GM04503 (cell line): ENCODE results near the gene TNFRSF11A.

Source experiments
- DNase-seq: peaks from one replicate; pipeline ENCODE4 v3.0.0-alpha.2; 2012; ENCODE audit warnings: low read depth

TNFRSF11A gene

DNA sequence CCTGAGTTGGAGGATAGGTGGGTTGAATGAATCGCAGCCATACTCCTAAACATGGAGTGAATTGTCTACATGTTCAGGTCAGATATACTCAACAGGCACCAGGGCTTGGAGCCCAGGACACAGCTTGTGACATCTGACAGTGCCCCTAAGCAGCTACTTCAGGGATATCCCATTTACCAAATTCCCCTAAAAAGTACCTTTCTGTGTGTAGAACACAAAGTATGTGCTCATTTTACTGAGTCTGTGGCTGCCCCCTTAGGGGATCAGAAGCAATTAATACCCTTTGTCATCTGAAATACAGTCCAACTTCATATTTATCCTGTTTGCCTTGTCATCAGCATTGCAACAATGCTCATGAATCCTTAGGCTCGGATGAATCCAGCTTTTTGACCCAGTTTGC is 20.8 kb downstream of the TNFRSF11A start:
- no peak for DNase-seq

DNA sequence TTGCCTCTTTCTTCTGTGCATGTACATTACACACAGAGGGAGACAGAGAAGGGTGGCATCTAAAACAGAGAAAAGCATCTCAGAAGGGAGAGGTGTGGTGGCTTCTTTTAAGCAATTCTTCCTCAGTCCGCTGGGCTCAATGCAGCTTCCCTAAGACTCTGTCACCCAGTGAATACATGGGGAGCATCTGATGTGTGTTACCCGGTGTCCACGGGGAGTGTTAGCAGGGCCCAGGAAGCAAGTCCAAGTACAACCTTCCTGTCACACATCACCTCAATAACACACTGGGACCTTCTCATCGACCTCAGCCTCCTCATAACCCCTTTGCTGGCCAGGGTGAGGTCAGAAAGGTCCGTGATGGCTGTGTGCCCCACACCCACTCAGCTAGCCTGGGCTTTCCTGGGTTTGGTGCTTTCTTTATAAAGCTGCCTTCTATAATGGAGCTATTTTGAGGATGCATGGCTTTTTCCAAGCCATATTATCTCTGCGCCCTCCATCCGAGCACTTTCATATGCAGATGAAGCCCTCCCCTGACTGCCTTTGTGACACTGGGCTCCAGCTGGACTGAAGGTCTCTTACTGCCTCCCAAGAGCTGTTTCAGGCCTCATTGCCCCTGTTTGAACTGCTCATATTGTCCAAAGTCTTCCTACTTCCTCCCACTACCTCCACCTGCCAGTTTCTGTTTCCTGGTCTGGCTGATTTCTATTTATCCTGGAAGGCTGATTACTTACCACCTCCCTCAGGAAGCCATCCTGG is 21.4 kb downstream of the TNFRSF11A start:
- DNase-seq, result no peak

DNA sequence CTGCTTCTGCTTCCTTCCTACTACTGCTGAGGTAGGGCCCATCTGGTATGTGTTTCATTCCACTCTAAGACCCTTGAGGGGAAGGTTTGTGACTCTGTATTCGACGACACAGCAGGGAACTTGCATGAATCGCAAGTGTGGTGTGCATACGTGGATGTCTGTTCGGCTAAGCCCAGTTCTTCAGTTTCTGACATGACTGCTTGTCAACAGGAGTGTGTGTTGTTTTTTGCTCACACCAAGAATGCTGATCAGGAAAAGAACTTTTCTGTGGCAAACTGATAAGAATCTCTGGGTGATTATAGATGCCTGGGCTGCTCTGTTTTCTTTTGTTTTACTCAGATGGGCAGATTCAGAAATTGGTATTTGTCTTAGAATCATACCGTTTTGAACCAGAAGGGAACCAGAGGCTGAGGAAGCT is 22.0 kb downstream of the TNFRSF11A start:
- DNase-seq, result no peak

DNA sequence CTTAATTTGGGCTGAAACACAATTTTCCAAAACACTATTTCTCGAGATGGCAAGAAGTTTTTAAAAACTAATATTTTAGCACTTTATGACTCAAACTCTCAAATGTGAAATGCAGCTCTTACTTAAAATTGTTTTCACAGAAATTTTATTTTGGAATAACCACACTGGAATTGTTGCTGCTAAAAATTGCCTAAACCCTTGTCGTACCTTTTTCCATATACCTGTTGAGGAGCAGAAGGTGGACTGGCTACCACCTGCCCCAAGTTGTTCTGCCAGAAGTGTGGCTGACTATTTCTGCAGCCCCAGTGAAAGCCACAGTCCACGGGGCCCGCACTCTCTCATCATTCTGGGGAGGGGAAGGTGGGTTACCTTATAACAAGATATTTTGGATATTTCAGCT is 23.4 kb downstream of the TNFRSF11A start:
- DNase-seq, result no peak

DNA sequence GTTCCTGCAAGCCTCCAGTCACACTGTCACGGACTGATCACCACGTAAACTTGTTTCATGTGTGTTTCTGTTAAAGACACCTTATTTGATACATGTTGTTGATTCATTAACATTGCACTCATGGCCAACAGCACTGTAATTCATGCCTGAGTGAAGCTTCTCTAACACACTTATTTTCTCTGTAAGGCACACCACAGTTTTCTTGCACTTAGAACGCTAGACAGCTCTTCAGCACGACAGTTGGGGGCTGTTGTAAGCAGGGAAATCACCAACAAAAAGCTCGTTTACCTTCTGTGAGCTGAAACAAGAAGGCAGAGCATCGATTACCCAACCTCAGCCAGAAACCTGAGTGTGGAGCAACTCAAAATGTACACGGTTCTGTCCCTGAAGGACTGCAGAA is 28.1 kb downstream of the TNFRSF11A start:
- DNase-seq, result no peak

DNA sequence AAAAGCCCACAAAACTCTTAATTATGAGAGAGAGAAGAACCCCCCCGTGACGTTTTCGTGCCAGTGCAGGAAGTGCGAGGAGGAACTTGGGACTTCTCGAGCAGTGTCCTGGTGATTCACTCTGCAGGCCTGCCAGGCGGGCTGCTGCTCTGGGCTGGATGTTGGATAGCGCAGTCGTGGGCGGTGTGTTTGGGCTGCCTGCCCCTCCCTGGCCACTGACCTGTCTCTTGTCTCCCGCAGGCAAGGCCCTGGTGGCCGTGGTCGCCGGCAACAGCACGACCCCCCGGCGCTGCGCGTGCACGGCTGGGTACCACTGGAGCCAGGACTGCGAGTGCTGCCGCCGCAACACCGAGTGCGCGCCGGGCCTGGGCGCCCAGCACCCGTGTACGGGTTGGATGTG is 29.0 kb downstream of the TNFRSF11A start:
- no peak for DNase-seq

DNA sequence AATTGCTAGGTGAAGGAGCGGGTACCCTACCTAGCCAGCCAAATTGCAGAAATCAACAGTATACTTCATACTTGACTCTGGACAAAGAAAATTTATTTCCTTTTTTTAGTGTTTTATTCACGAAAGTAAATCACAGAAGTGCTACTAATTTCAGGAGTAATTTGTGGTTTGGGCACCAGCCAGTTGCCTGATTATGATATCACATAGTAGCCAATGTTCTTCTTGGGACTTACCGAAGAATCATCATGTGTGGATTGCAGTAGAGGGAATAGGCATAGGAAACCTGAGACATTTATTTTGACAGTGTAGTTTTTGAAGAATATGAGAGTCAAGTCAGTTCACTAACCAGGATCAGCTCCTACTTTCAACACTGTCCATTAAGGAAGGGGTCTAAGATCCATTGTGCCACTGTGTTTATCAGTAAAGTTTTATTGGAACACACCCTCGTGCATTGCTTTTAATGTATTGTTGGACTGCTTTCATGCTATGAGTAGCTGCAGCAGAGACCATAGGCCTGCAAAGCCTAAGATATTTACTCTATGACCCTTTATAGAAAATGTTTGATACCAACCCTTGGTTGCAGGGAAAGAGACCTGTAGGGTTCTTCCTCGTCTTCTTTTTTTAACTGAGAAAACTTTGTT is 32.1 kb downstream of the TNFRSF11A start:
- DNase-seq, result no peak

DNA sequence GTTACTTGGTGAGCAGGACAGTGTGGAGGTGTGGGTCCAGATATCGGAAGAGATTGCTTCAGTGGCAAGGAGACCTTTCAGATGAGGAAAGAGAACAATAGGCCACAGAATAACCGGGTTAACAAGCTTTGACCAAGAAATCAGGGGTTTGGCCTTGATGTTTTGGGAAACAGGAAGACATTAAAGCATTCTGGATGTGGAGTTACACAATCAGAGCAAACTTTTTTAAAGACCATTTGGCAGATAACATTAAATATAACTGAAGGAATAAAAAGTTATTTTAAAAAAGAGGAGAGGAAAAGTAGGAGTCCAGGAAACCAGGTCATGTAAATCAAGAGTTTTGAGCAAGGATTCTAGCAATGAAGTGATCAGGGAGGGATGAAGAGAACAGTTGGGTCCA is 35.7 kb downstream of the TNFRSF11A start:
- no peak for DNase-seq

DNA sequence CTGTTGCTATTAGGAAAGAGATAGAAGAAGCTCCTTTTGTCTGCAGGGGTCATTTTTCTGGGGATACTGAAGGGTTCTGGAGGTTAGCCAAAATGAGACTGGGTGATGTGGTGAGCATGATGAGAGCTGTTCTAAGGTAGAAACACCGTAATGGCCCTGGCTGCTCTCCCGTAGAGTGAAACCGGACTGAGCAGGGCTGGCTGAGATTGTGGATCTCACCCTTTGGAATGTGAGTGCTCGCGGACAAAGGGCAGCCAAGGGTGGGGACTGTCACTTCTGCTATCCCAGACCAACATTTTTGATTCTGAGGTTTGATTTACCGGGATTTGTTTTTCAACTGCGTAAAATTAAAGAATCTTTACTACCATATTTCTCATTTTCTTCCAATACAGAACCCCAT is 36.2 kb downstream of the TNFRSF11A start:
- DNase-seq, result no peak

DNA sequence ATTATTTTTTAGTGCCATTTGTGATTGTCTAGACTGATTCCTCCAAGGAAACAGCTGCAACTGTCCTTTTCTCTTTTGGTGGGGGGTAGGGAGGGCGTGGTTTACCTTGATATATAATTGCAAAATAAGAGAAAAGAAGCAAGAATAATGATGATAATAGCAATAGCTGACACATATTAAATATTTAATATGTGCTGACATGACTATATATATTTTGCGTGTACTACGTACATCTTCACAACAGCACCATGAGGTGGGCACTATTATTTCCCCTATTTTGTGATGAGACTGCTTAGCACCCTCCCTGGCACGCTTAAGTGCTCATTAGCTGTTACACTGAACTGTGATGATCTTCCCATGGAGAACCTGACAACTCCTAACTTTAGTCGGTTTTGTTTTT is 39.4 kb downstream of the TNFRSF11A start:
- no peak for DNase-seq

DNA sequence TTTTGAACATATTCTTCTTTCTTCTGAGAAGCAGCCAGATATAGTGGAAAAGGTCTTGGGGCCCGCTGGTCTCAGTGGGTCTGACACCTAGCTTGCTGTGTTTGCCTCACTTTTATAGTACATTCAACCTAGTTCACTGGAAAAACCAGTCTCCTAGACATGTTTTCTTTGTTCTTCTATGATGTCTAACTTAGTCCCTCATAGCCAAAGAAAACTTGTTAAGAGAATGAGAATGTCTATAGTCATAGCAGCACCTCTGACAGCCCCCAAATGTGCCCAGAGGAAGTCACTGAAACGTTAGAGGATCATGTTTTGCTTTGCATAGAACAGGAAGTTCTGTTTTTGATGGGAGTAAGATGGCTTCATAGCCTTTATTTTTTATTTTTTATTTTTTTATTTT is 40.3 kb downstream of the TNFRSF11A start:
- DNase-seq, result no peak

DNA sequence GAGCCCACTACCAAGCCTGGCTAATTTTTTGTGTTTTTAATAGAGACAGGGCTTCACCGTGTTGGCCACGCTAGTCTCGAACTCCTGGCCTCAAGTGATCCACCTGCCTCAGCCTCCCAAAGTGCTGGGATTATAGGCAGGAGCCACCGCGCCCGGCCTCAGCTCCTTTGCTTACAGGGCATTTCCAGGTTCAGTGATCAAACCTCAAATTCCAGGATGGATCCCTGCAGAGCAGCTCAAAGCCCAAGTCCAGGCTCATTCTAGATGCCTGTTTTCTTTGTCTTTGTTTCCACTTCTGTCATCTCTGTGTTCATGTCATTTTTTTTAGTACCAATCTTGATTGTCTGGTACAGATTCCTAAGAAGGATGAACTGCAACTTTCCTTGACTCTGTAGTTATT is 41.9 kb downstream of the TNFRSF11A start:
- no peak for DNase-seq

DNA sequence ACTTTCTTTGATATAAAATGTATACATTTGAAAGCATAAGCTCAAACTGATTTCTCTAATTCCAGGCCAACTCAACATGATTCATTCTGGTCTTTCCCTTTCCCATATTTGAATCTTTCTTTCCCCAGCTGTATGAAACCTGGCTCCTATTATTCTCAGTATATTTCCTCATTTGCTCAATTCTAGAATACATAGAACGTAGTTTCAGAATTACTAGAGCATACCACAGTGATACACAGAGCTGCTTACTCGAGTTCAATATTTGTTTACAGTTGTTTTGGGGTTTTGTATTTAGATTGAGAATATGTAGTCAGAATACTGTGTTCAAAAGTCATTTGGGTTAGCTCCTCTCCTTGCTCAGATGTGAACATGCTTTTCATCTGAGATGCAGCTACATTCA is 43.0 kb downstream of the TNFRSF11A start:
- DNase-seq, result no peak

DNA sequence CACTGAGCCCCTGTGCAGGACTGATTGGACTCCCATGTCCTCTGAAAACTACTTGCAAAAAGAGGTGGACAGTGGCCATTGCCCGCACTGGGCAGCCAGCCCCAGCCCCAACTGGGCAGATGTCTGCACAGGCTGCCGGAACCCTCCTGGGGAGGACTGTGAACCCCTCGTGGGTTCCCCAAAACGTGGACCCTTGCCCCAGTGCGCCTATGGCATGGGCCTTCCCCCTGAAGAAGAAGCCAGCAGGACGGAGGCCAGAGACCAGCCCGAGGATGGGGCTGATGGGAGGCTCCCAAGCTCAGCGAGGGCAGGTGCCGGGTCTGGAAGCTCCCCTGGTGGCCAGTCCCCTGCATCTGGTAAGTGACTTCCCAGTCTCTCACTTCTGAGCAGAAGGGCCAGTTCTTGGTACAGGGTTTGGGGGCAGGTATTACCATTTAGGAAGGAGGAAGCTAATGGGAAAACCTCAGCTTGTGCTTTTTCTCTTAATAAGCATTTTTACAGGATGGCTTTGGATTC is 44.1 kb downstream of the TNFRSF11A start:
- DNase-seq, result no peak

DNA sequence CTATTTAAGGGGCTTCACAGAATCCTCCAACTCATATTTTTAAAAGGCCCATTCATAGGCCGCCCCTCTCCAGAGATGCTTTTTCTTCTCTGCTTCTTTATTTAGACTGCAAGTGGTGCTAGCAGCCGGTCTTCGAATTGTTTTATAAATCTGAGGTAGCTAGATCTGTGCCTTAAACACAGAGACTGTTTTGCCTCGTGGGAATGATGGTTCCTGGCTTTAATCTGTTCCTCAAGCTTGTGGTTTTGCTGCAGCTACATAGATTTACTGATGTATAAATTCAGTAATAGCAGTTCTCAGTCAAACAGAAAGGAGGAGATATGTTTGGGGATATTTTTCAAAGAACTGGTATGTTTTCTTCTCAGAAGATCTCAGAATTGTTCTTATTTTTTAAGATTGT is 45.3 kb downstream of the TNFRSF11A start:
- no peak for DNase-seq

DNA sequence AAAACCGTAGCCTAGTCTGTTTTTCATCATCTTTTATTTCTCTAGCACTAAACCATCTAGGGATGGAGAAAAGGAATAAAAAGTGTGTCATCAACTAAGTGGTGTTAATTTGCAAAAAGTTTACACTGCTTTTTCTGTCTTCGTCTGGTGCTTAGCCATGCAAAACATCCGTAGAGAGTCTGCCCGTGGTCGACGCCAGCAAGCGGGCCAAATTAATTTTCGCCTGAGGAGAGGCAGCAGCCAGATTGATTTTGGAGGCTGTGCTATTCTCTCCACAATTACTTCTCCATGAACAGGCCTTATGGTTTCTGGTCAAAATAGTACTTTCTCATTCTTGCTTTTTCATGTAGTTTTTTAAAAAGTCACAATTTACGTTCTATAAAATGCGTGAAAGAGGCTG is 46.3 kb downstream of the TNFRSF11A start:
- DNase-seq, result no peak

DNA sequence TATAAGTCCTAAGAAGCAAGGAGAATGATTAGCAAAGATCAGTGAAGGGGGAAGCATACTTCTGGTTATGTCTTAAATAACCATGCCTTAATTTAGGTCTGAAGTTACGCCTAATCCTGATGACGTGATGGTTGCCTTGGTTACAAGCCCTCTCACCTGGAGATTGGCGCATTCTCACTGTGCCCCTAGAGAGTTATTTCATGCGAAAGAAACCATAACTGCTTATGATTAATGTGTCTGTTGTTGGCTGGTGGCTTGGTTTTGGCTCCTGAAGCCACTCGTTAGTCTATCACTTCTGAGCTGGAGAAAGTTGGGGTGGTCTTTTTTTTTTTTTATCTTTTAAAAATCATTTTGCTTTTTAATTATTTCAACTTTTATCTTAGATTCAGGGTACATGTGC is 47.0 kb downstream of the TNFRSF11A start:
- DNase-seq, result no peak

DNA sequence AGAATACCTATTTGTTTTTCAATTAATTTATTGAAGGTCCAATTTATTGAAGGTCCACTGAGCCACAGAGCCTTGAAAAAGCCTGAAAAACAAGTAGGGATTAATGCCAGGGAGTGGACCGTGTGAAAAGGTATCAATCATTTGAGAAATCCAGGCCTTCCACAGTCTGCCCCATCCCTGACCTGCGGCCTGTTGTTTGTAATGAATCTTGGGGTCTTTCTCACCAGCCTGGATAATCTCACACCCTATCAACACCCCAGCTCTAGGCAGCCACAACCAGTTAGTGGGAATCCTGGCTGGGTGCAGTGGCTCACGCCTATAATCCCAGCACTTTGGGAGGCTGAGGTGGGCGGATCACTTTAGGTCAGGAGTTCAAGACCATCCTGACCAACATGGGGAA is 47.8 kb downstream of the TNFRSF11A start:
- DNase-seq, result no peak

DNA sequence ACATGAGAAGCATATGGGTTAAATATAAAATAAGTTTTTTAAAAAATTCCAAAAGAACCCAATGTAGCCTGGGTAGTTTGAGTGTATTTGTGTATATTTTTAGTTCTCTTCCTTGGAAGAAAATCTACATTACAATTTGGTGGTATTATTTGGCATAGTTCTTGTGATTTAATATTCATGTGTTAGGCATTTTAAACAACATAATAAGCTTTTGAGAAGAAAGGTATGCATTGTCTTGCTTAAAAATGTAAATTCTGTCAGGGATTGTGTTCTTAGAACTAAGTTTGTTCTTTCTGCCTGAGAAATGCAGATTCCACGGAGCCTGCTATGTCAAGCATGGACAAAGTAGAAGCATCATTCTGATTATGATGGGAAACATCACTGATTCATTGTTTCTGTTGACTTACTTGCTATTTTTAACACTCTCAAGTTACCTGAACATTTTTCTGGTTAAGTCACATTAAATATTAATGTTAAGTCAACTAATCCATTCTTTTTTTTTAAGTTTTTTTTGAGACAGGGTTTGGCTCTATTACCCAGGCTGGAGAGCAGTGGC is 49.4 kb downstream of the TNFRSF11A start:
- DNase-seq, result no peak

DNA sequence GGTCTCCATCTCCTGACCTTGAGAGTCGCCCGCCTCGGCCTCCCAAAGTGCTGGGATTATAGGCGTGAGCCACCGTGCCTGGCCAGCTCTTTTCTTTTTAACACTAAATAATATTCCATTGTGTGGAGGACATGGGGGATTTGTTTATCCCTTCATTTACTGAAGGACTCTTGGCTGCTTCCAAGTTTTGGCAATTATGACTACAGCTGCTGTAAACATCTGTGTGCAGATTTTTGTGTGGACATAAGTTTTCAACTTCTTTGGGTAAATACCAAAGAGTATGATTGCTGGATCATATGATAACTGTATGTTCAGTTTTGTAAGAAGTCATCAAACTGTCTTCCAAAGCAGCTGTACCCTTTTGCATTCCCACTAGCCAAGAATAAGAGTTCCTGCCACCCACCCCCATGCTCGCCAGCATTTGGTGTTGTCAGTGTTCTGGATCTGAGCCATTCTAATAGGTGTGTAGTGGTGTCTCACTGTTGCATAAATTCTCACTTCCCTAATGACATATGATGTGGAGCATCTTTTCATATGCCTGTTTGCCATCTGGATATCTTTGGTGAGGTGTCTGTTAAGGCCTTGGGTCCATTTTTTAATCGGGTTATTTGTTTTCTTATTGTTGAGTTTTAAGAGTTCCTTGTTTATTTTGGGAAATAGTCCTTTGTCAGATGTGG is 52.2 kb downstream of the TNFRSF11A start:
- no peak for DNase-seq

DNA sequence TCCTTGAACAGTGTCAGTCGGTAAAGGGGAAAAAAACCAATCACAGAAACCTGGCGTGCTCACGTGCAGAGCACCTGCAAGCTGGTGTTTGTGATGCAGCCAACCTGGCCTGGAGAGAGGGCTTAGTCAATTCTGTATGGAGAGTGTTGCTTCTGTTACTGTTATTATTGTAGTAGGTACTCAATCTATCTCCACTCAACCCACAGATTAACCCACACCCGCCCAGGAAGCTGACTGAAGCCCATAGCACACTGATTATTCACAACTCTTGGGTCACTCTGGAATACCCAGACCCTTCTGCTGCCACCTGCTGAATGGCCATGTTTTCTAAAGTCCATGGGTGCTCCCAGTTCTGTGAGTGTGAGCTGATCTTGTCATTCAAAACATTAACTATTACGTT is 53.9 kb downstream of the TNFRSF11A start:
- no peak for DNase-seq

DNA sequence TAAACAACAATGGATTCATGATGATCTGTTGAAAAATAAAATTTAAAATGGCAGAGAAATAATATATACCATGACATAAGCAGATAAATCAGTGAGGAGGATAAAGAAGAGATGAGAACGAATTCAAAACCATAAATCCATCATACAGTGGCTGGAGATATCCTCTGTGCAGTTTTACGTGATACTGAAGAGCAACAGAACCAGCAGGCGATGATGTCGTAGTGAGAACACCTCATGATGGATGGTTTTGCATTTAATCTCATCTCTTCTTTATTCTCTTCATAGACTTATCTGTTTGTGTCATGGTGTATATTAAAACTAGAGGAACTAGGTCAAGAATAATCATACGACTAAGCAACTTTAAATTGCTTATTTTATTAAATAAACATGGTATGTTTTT is 56.3 kb downstream of the TNFRSF11A start:
- no peak for DNase-seq

DNA sequence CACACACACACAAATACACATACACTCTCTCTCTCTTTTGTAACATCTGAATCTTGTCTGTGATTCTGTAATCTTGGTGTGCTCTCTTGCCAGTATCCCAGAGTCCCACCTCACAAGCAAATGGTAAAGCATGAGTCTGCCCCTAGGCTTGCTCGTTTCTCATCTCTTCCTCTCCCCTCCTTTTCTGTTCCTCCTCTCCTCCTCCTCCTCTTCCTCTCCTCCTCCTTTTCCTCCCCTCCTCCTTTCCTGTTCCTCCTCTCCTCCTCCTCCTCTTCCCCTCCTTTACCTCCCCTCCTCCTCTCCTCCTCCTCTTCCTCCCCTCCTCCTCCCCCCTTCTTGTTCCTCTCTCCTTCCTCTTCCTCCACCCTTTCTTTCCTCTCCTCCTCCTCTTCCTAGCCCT is 59.0 kb downstream of the TNFRSF11A start:
- no peak for DNase-seq
